IPS-18a (cell line): Measurements from ENCODE around the gene FLT4.

ENCODE experiments used
- H3K27ac ChIP-seq: one replicate; pipeline ENCODE4 v1.5.1; 2013; ENCODE audit warnings: low read length
- H3K27me3 ChIP-seq: one replicate; pipeline ENCODE4 v1.6.1; 2013; ENCODE audit warnings: mild to moderate bottlenecking, low read length; ENCODE audit not compliant: control insufficient read depth, insufficient read depth
- H3K36me3 ChIP-seq: one replicate; pipeline ENCODE4 v1.6.1; 2013; ENCODE audit warnings: low read depth, low read length; ENCODE audit not compliant: control insufficient read depth
- H3K4me1 ChIP-seq: one replicate; pipeline ENCODE4 v1.6.1; 2013; ENCODE audit warnings: low read depth, low read length; ENCODE audit not compliant: control insufficient read depth
- H3K4me3 ChIP-seq: one replicate; pipeline ENCODE4 v1.5.1; 2013; ENCODE audit warnings: low read length
- H3K9ac ChIP-seq: one replicate; pipeline ENCODE4 v1.6.1; 2013; ENCODE audit warnings: mild to moderate bottlenecking, low read length, moderate library complexity
- H3K9me3 ChIP-seq: one replicate; pipeline ENCODE4 v1.6.1; 2013; ENCODE audit warnings: low read depth, low read length; ENCODE audit not compliant: control insufficient read depth

Gene FLT4

GRCh38 chr5:180608572-180609310 lies 40.7 kb downstream of the FLT4 start:
- Histone ChIP-seq H3K9ac (no peak overlapping the region), H3K4me3 (no peak overlapping the region), H3K27me3 (no peaks in the 10 kb centered on the region), H3K9me3 (no peaks in the 10 kb centered on the region), H3K36me3 (no peaks in the 10 kb centered on the region), H3K4me1 (no peaks in the 10 kb centered on the region), H3K27ac (no peak overlapping the region)

DNA sequence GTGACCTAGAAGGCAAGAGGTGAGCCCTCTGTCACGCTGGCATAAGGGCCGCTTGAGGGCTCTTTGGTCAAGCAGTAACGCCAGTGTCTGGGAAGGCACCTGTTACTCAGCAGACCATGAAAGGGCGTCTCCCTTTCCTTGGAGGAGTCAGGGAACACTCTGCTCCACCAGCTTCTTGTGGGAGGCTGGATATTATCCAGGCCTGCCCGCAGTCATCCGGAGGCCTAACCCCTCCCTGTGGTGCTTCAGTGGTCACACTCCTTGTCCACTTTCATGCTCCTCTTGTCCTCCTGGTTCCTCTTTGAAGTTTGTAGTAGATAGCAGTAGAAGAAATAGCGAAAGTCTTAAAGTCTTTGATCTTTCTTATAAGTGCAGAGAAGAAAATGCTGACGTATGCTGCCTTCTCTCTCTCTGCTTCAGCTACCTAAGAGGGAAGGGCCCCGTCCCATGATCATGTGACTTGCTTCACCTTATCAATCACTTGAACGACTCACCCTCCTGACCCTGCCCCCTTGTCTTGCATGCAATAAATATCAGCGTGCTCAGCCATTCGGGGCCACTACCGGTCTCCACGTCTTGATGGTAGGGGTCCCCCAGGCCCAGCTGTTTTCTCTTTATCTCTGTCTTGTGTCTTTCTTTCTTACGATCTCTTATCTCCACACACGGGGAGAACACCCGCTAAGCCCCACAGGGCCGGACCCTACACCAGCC lies 41.4 kb downstream of the FLT4 start:
- Histone ChIP-seq H3K4me1 (no peaks in the 10 kb centered on the region), H3K27ac (no peak overlapping the region), H3K36me3 (no peaks in the 10 kb centered on the region), H3K27me3 (no peaks in the 10 kb centered on the region), H3K4me3 (no peak overlapping the region), H3K9ac (no peak overlapping the region), H3K9me3 (no peaks in the 10 kb centered on the region)

DNA sequence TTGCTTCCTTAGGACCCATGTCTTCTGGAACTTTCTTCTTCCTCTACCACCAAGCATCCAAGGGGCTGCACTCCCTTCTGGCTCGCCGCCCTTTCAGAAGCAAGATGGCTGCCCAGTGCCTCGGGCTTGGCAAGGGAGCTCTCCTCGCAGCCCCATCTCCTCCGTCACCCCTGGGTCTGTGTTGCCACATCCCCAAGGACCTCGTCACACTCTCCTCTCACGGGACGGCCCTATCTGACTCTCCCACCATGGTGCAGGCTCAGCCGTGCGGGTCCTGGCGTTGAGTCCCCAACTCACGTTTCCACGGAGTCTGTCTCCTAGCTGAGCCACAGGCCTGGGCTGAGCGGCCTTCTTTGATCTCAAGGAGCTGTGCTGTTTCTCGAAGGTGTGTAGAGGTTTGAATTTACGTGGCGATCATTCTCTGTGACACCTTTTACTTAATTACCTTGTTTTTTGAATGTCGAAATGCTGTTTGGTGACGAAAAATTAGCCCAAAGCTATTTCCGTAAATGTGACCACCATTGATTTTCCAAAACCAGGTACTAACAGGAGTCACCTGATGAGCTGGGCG lies 43.1 kb downstream of the FLT4 start:
- Histone ChIP-seq H3K27me3 (no peaks in the 10 kb centered on the region), H3K9me3 (no peaks in the 10 kb centered on the region), H3K4me3 (no peak overlapping the region), H3K27ac (no peak overlapping the region), H3K4me1 (no peaks in the 10 kb centered on the region), H3K9ac (no peak overlapping the region), H3K36me3 (no peaks in the 10 kb centered on the region)

DNA sequence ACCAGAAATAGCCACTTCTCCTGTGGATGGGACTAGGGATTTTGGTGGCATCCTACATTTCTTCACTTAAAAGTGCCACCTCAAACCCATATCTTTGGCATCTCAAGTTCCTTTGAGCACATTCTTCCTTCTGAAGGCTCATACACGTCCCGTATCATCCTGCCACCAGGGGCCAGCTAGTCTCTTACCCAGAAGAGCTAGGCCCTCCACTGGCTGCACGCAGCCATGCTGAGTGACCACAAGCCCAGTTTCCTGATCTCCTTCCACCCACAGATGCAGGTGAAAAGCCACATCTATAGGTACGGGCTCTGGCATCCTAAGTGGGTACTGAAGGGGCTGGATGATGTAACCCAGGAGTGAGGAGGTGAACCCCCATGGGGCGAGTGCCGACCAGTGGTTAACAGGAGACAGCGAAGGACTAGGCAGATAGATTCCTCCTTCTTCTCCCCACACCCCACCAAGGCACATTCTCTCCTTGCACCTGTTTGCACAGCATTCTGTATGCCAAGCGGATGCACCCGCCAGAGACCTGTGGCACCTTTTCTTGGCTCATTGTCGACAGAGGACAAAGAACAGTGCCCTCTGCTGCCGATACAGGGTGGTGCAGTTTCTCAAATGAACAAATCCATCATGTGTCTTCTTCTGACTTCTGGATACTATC lies 43.7 kb downstream of the FLT4 start:
- H3K27ac ChIP-seq: no peak overlapping the region
- H3K27me3 ChIP-seq: no peaks in the 10 kb centered on the region

GRCh38 chr5:180604271-180604670 lies 45.1 kb downstream of the FLT4 start:
- Histone ChIP-seq H3K27me3 (no peaks in the 10 kb centered on the region), H3K36me3 (no peaks in the 10 kb centered on the region), H3K4me1 (no peaks in the 10 kb centered on the region), H3K27ac (no peak overlapping the region), H3K4me3 (no peak overlapping the region), H3K9me3 (no peaks in the 10 kb centered on the region), H3K9ac (no peak overlapping the region)

More for the DNA sequence above, 43.7 kb downstream of the FLT4 start:
- Histone ChIP-seq H3K4me1 (no peaks in the 10 kb centered on the region), H3K4me3 (no peak overlapping the region), H3K9me3 (no peaks in the 10 kb centered on the region), H3K36me3 (no peaks in the 10 kb centered on the region), H3K9ac (no peak overlapping the region)

GRCh38 chr5:180603076-180603594 lies 46.3 kb downstream of the FLT4 start:
- no peaks in the 10 kb centered on the region for H3K9me3 ChIP-seq
- H3K36me3 ChIP-seq: no peaks in the 10 kb centered on the region
- no peak overlapping the region for H3K9ac ChIP-seq
- H3K4me3 ChIP-seq: no peak overlapping the region
- H3K27ac ChIP-seq: no peak overlapping the region
- H3K4me1 ChIP-seq: no peaks in the 10 kb centered on the region
- H3K27me3 ChIP-seq: no peaks in the 10 kb centered on the region

GRCh38 chr5:180602481-180603075 lies 46.8 kb downstream of the FLT4 start:
- no peaks in the 10 kb centered on the region for H3K27me3 ChIP-seq
- no peak overlapping the region for H3K9ac ChIP-seq
- H3K4me3 ChIP-seq: no peak overlapping the region
- H3K36me3 ChIP-seq: no peaks in the 10 kb centered on the region
- no peak overlapping the region for H3K27ac ChIP-seq
- no peaks in the 10 kb centered on the region for H3K4me1 ChIP-seq
- no peaks in the 10 kb centered on the region for H3K9me3 ChIP-seq

GRCh38 chr5:180601591-180602480 lies 47.6 kb downstream of the FLT4 start:
- Histone ChIP-seq H3K9ac (no peak overlapping the region), H3K36me3 (no peaks in the 10 kb centered on the region)

DNA sequence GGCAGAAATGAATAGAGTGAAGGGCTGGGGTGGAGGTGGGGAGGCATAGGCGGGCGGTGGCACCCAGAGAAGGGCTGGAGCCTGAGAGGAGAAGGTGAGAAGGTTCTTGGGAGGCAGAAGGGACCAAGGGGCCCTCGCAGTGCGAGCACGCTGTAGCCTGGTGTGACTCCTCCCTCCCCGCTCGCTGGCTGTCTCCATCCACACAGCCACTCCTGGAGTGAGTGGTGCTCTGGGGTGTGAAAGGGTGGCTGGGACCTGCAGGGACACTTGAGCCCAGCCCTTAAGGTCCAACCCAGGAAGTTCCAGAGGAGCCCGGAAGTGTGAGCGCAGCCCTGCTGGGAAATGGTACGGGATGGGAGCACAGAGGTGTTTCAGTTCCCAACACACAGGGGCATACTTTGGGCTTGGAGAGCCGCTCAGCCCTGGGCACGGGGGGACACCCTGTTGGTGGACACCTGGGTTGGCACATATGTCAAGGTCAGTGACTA lies 48.8 kb downstream of the FLT4 start:
- Histone ChIP-seq H3K9ac (no peak overlapping the region), H3K36me3 (no peaks in the 10 kb centered on the region), H3K27ac (no peak overlapping the region), H3K4me3 (no peak overlapping the region), H3K9me3 (no peaks in the 10 kb centered on the region), H3K4me1 (no peaks in the 10 kb centered on the region), H3K27me3 (no peaks in the 10 kb centered on the region)

More at GRCh38 chr5:180601591-180602480, 47.6 kb downstream of the FLT4 start:
- Histone ChIP-seq H3K27ac (no peak overlapping the region), H3K27me3 (no peaks in the 10 kb centered on the region), H3K4me1 (no peaks in the 10 kb centered on the region), H3K4me3 (no peak overlapping the region), H3K9me3 (no peaks in the 10 kb centered on the region)

- H3K4me3 ChIP-seq: no peak overlapping the region
- no peaks in the 10 kb centered on the region for H3K36me3 ChIP-seq
- no peaks in the 10 kb centered on the region for H3K4me1 ChIP-seq
- H3K27me3 ChIP-seq: no peaks in the 10 kb centered on the region
- no peaks in the 10 kb centered on the region for H3K9me3 ChIP-seq
- no peak overlapping the region for H3K9ac ChIP-seq
- no peak overlapping the region for H3K27ac ChIP-seq
These were observed 49.3 kb downstream of the FLT4 start for GRCh38 chr5:180599981-180600553.
